SIG-M5 treated with dmso at 0.1 percent for 504 hours (cell line): ENCODE results near the gene NEUROD4.
"Not testable (repeated sequence)": the region's sequence is repeated elsewhere in the genome, so short reads cannot be mapped to it uniquely, and the experiment has no call there.

Source experiments
- DNase-seq: peaks from one replicate; lab custom pipeline; 2025; ENCODE audit not compliant: unreplicated experiment; lab: John Stamatoyannopoulos, UW

NEUROD4 gene, protein sequence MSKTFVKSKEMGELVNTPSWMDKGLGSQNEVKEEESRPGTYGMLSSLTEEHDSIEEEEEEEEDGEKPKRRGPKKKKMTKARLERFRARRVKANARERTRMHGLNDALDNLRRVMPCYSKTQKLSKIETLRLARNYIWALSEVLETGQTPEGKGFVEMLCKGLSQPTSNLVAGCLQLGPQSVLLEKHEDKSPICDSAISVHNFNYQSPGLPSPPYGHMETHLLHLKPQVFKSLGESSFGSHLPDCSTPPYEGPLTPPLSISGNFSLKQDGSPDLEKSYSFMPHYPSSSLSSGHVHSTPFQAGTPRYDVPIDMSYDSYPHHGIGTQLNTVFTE

DNA sequence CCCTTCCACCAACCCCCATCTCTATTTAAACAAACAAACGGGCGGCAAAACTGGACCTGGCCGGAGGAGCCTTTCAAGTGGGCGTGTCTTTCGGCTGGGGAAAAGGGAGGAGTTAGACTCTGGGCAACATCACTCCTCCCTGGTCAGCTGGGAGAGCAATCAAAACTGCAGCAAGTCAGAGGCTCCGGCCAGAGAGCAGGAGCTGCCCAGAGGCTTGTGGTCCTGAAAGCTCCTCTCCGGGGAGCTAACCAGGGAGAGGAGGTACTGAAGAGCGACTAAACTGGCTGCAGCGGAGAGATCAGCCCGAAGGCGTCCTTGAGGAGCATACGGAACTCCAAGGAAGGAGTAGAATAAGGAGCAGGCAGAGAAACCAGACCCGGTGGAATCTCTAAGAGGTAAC lies at the start of gene NEUROD4:
Gene NEUROD4, plus strand, starts transcription at position 191 of the 400 bp plus-strand sequence. CDS start 6,466 bp downstream, outside the sequence.
- peak; percentile 70 for DNase-seq

- DNase-seq: no peak
These were observed 49.0 kb upstream of the NEUROD4 start for GRCh38 chr12:54970741-54971140.

GRCh38 chr12:54973556-54973955 lies 46.2 kb upstream of the NEUROD4 start:
- DNase-seq: no peak

DNA sequence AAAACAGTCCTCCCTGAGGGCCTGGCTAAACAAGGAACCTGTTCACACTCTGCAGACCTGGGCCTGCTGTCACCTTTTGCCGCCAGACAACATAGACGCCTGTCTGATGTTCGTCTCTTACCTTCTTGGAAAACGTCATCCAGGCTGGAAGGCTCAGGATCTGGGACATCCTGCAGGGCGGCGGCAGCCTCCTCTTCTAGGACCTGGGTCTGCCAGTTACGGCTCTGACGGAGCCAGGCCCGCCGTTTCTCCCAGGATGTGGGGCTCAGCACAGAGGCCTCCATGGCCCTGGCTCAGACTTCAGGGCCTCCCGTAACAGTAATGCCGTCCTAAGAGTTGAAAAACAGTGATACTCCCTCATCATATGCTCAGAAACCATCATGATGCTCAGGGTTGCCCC lies 45.5 kb upstream of the NEUROD4 start:
- DNase-seq: no peak

- no peak for DNase-seq
These were observed 44.5 kb upstream of the NEUROD4 start for GRCh38 chr12:54975272-54975671.

DNA sequence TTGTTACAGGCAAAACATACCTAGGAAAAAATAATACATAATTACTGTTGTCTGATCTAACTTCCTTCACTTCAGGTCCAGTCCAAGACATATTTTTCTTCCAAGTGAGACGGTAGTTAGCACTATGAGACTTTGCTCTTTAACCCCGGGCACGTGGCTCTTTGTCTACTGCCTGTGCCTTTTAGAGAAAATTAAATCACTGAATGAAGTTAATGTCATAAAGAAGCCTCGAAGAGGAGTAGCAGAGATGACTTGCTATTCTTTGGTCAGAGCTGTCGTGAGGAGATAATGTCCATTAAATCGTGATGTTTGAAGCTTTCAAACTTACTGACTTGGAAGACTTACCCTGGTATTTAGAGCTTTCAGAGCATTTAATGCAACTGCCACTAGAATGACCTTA lies 43.9 kb upstream of the NEUROD4 start:
- no peak for DNase-seq

GRCh38 chr12:54977155-54977554 lies 42.6 kb upstream of the NEUROD4 start:
- DNase-seq: no peak

GRCh38 chr12:54977857-54978256 lies 41.9 kb upstream of the NEUROD4 start:
- DNase-seq: no peak

DNA sequence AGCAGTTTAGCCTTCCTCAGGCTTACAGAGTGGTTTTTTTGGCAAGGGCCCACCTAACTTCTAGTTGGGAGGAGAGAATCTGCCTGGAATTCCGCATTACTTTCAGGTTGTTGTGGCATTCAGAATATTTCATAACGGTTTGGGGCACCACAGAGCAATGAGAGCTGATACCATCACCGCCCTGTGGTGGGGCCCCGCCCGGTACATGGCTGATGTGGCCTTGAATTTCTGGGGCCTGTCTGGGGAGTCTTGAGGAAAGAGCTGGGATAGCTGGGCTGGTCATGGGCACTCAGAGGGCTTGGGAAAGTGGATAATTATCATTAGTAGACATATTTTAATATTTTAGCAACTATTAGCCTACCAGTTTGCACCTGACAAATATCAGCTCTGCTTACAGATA lies 39.4 kb upstream of the NEUROD4 start:
- no peak for DNase-seq

DNA sequence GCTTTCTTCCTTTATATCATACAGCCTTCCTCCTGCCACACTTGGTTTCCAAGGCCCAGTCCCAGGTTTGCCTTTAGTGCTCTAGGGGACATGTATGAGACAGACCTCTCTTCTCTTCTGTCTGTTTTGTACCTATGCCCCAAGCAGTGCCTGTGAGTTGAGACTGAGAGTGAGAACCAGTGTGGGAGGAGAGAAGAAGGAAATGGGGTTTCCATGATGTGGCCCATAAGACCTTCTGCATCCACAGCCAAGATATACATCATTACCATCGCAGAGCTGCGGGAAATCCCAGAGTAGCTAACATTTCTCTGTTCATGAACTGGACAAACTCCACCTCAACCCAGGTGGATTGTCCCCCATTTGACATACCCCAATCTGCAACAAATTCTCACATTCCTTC lies 38.0 kb upstream of the NEUROD4 start:
- DNase-seq: no peak

DNA sequence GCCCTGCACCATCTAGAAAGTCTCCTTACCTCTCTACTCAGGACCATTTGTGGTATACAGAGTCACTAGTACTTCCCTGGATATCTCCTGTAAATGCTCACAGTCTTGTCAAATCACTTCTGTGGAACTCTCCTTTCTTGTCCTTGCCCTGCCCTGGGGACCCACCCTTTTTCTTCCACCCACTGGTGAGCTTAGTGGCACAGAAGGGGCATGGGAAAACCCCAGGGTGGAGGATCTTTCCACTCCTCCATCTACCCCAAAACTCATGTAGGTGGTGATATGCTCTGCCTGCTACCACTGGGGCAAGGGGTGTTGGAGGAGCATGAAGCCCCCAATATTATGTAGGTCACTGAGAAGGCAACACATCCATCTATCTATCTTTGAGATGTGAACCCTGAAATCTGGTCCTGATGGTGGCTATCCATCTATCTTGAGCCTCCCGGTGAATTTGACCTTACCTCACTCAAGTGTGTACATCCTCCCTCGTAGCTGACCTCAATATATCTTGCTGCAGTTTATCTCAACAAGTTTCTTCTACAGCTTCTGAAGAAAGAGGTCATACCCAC lies 36.2 kb upstream of the NEUROD4 start:
- DNase-seq: no peak

DNA sequence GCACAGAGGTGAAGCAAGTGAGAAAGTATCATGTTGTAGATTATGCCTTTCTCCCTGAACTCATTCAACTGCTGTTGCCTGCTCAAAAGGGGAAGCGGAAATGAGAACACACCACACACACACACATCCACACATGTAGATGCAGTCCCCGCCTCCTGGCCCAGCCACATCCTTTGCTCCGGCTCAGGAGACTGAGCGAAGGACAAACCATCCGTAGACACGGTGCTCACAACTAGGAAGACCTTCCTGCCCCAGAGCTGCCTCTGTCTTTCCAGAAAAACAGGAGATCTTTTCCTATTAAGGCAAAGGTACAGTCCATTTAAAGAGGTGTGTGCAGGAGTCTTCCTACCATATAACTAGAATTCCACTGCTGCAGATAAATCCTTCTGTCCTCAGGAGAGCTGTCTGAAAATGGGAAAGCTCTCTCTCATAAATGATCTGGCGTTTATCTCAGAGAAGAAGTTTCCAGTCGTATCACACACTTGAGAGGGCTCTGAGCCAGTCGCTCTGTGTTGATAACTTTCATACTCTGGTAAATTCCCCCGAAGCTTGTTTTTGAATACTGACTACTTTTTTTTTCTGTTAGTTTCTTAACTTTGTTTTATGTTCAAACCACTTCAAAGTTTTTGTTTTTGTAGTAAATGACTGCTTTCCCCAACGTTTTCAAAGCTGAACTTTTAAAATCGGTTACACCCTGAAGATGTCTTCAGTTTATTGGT lies 35.0 kb upstream of the NEUROD4 start, which contains the start of gene TESPA1:
Gene TESPA1, minus strand, starts transcription at position 105 of the 719 bp plus-strand sequence. CDS start 10,200 bp downstream, outside the sequence.
- peak; percentile 78 for DNase-seq

DNA sequence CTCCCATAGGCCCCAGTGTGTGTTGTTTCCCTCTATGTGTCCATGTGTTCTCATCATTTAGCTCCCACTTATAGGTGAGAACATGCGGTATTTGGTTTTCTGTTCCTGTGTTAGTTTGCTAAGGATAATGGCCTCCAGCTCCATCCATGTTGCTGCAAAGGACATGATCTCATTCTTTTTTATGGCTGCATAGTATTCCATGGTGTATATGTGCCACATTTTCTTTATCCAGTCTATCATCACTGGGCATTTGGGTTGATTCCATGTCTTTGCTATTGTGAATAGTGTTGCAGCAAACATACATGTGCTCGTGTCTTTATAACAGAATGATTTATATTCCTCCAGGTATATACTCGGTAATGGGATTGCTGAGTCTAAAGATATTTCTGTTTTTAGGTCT lies 33.0 kb upstream of the NEUROD4 start:
- DNase-seq: not testable (repeated sequence)

DNA sequence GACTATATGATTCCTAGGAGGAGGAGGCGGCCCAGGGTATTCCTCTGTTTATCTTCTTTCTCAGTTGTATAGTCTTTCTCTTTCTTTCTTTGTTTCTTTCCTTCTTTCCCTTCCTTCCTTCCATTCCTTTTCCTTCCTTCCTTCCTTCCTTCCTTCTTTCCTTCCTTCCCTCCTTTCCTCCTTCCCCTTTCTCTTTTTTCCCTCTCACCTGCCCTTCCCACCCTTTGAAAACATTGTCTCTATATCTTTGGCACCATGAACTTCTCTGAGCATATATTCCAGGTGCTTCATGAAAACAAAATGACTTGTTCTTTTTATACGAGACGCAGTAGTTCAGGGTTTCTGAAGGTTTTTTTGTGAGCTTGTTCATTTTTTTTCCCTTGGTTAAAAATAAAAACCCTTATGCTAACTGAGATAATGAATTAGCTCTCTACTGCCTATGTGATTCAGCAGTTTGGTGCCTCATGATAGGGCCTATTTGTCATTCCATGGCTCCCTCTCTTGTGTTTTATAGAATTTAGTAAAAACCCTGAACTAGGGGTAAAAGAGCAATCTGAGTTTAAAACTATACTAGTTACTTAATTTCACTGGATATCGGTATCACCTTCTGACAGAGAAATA lies 32.1 kb upstream of the NEUROD4 start:
- no peak for DNase-seq

DNA sequence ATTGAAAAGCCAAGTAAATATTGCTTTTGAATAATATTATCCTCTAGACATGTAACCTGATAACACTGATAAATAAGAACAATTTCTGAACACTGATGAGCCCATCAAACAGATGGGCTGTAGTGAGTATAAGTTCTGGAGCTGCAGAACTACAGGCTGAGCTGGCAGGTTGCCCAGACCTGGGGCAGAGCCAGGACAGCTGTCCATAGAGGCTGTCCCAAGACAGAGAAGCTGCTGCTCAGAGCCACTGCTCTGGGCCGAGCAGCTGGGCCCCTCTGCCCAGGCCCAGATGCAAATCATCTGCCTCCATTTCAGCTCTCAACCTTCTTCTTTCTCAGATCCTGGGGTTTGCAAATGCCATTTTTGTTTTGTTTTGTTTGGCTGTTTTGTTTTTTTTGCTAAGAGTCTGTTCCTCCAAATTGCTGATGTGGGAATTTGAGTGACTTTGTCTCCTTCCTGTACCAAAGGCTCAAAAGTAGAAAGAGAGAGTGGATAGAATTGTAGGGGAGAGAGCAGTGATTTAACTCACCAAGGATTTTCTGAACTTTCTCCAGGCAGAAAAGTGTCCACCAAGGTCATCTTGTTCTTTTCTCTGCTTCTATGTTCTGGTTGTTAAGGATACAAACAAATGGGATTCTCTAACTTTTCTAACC lies 31.2 kb upstream of the NEUROD4 start:
- no peak for DNase-seq

GRCh38 chr12:54989829-54990228 lies 29.9 kb upstream of the NEUROD4 start:
- no peak for DNase-seq

- peak; percentile 44 for DNase-seq
These were observed 28.4 kb upstream of the NEUROD4 start for GRCh38 chr12:54991161-54991990.

- DNase-seq: no peak
These were observed 27.8 kb upstream of the NEUROD4 start for GRCh38 chr12:54991991-54992375.

DNA sequence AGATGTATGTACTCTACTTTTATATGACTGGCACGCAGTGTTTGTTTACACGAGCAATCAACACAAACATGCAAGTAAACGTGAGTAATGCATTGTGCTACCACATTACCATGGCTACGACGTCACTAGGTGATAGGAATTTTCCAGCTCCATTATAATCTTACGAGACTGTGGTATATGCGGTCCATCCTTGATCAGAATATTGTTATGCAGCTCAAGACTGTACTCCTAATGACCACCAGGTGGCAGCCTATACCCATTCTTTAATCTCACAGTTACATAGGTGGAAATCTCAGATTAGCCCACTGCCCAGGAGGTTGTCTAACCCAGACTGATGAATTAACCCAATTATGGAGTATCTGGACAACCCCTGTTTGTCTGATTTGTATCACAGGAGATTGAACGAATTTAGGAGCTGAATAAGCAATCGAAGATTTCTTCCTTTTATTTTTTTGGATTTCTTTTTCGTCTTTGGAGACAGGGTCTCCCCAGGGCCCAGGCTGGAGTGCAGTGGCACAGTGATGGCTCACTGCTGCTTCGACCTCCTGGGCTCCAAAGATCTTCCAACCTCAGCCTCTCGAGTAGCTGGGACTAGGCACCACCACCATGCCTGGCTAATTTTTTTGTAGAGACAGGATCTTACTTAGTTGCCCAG lies 26.5 kb upstream of the NEUROD4 start:
- DNase-seq: peak; percentile 79

- no peak for DNase-seq
These were observed 23.6 kb upstream of the NEUROD4 start for GRCh38 chr12:54996205-54996604.
